ENCODE data around the gene ZFP36L1.

- TF ChIP-seq, protein P1, sequence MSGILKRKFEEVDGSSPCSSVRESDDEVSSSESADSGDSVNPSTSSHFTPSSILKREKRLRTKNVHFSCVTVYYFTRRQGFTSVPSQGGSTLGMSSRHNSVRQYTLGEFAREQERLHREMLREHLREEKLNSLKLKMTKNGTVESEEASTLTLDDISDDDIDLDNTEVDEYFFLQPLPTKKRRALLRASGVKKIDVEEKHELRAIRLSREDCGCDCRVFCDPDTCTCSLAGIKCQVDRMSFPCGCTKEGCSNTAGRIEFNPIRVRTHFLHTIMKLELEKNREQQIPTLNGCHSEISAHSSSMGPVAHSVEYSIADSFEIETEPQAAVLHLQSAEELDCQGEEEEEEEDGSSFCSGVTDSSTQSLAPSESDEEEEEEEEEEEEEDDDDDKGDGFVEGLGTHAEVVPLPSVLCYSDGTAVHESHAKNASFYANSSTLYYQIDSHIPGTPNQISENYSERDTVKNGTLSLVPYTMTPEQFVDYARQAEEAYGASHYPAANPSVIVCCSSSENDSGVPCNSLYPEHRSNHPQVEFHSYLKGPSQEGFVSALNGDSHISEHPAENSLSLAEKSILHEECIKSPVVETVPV (CRISPR knock-in tag; IDR thresholded peaks at IDR 0.05) = no peak
- TF ChIP-seq ARNTL (CRISPR knock-in tag; IDR thresholded peaks at IDR 0.05; ENCODE audit: borderline replicate concordance, low read depth) (no peak), SNAI2 (CRISPR knock-in tag; IDR thresholded peaks at IDR 0.05) (no peak), ESRRG (CRISPR knock-in tag; IDR thresholded peaks at IDR 0.05) (no peak), ZC3H10 (CRISPR knock-in tag; IDR thresholded peaks at IDR 0.05) (no peak), ZFP30 (CRISPR knock-in tag; IDR thresholded peaks at IDR 0.05) (no peak), ZNF8 (CRISPR knock-in tag; IDR thresholded peaks at IDR 0.05) (no peak), ZFP3 (CRISPR knock-in tag; IDR thresholded peaks at IDR 0.05) (no peak), TCF4 (CRISPR knock-in tag; IDR thresholded peaks at IDR 0.05; ENCODE audit: borderline replicate concordance) (no peak), PPARA (CRISPR knock-in tag; IDR thresholded peaks at IDR 0.05; ENCODE audit: borderline replicate concordance) (no peak), ZNF565 (CRISPR knock-in tag; conservative IDR thresholded peaks at IDR 0.05; ENCODE audit: low read depth) (no peak)
- TF ChIP-seq, protein P2, sequence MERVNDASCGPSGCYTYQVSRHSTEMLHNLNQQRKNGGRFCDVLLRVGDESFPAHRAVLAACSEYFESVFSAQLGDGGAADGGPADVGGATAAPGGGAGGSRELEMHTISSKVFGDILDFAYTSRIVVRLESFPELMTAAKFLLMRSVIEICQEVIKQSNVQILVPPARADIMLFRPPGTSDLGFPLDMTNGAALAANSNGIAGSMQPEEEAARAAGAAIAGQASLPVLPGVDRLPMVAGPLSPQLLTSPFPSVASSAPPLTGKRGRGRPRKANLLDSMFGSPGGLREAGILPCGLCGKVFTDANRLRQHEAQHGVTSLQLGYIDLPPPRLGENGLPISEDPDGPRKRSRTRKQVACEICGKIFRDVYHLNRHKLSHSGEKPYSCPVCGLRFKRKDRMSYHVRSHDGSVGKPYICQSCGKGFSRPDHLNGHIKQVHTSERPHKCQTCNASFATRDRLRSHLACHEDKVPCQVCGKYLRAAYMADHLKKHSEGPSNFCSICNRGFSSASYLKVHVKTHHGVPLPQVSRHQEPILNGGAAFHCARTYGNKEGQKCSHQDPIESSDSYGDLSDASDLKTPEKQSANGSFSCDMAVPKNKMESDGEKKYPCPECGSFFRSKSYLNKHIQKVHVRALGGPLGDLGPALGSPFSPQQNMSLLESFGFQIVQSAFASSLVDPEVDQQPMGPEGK (CRISPR knock-in tag; IDR thresholded peaks at IDR 0.05; ENCODE audit: borderline replicate concordance) = no peak
Observed at GRCh38 chr14:68820999-68821683, 28.3 kb upstream of the ZFP36L1 start.

Data from SK-N-SH treated with all-trans-retinoic acid at 6 μM for 48 hours (cell line).